Uterus (tissue), 4 donors: ENCODE results near the gene HAGH. TPM values are rescaled to one million over a fixed set of nuclear protein-coding genes. Genes with fewer than 3 reads are reported as not detected.

Source experiments
- DNase-seq, 2 donors: peaks; one replicate each; pipeline ENCODE4 v3.0.0-alpha.2; 2019 to 2020
- H3K27ac ChIP-seq, 2 donors: fragments of 200-600 bp; sonication (generic); 1 replicate in 1 of 2; 2 replicates in 1 of 2; pipeline ENCODE4 v1.5.1; 2016 to 2018
- H3K27me3 ChIP-seq, 2 donors: fragments of 200-600 bp; sonication (generic); one replicate each; pipeline ENCODE4 v1.5.1; 2018 to 2019; ENCODE audit warnings: control low read depth in 1 of 2
- H3K36me3 ChIP-seq, 2 donors: fragments of 200-600 bp; sonication (generic); one replicate each; pipeline ENCODE4 v1.5.1; 2019; ENCODE audit warnings: control low read depth in 1 of 2
- H3K4me1 ChIP-seq, 2 donors: fragments of 200-600 bp; sonication (generic); one replicate each; pipeline ENCODE4 v1.5.1; 2018 to 2019; ENCODE audit warnings: control low read depth in 1 of 2
- H3K4me3 ChIP-seq, 2 donors: fragments of 200-600 bp; sonication (generic); 1 replicate in 1 of 2; 2 replicates in 1 of 2; pipeline ENCODE4 v1.5.1; 2018 to 2019; ENCODE audit warnings: mild to moderate bottlenecking in 1 of 2
- H3K9me3 ChIP-seq, 2 donors: fragments of 200-600 bp; sonication (generic); one replicate each; pipeline ENCODE4 v1.5.1; 2019; ENCODE audit warnings: control low read depth in 1 of 2
- CTCF ChIP-seq, 4 experiments: fragments of 200-600 bp in 2 of 4; fragments of 450-650 bp in 2 of 4; sonication (generic) in 2 of 4; IDR thresholded peaks; one replicate each; pipeline ENCODE4 v1.5.1; 2016 to 2019; ENCODE audit warnings: antibody characterized with exemption in 4 of 4, mild to moderate bottlenecking in 2 of 4, moderate library complexity in 1 of 4
- POLR2A ChIP-seq, 2 donors: fragments of 450-650 bp; IDR thresholded peaks; one replicate each; pipeline ENCODE4 v1.6.1; 2016; ENCODE audit warnings: antibody characterized with exemption in 2 of 2, mild to moderate bottlenecking in 1 of 2, moderate library complexity in 1 of 2
- intact Hi-C: fragments of 100-400 bp; cut with DNase I; formaldehyde crosslinking; loops from one replicate; pipeline ENCODE4 v1.15.1; 2023; ENCODE audit warnings: low total_unique reads
- total RNA-seq, 4 donors: library from RNA; depleted of rRNA in 3 of 4; stranded (reverse); fragments of >200 nt in 3 of 4; gene quantifications; one replicate each; pipeline versions ENCODE4 v1.1.0 to v1.2.4, GENCODE V29; 2014 to 2023
- donor health status: DM: yes; HTN: yes; CAD: no.

The HAGH gene
- total RNA-seq, 4 donors from 2014 or later, result 22.9 to 75.3 (median 34.0) TPM

- peaks cover 0 to 25% of the 10 kb centered on the region in 2 donors for H3K4me1 ChIP-seq
- no peak overlapping the region for H3K4me3 ChIP-seq
- no peaks in the 10 kb centered on the region for H3K27me3 ChIP-seq
- no peaks in the 10 kb centered on the region for H3K9me3 ChIP-seq
- intact Hi-C loops, result no loop called here
- H3K36me3 ChIP-seq, result no peaks in the 10 kb centered on the region
- DNase-seq, result no peak
- no peak overlapping the region for H3K27ac ChIP-seq
- TF ChIP-seq POLR2A (IDR thresholded peaks at IDR 0.05) (no peak), CTCF (IDR thresholded peaks at IDR 0.05) (no peak)
Observed at GRCh38 chr16:1775006-1775845, 51.4 kb downstream of the HAGH start.

- Histone ChIP-seq H3K36me3 (no peaks in the 10 kb centered on the region), H3K4me1 (peaks cover 0 to 33% of the 10 kb centered on the region in 2 donors), H3K9me3 (no peaks in the 10 kb centered on the region), H3K27ac (no peak overlapping the region), H3K4me3 (no peak overlapping the region), H3K27me3 (no peaks in the 10 kb centered on the region)
- DNase-seq, result no peak
- intact Hi-C loops, result no loop called here
- no peak for TF ChIP-seq POLR2A (IDR thresholded peaks at IDR 0.05)
Observed at GRCh38 chr16:1774448-1774780, 52.2 kb downstream of the HAGH start.

DNA sequence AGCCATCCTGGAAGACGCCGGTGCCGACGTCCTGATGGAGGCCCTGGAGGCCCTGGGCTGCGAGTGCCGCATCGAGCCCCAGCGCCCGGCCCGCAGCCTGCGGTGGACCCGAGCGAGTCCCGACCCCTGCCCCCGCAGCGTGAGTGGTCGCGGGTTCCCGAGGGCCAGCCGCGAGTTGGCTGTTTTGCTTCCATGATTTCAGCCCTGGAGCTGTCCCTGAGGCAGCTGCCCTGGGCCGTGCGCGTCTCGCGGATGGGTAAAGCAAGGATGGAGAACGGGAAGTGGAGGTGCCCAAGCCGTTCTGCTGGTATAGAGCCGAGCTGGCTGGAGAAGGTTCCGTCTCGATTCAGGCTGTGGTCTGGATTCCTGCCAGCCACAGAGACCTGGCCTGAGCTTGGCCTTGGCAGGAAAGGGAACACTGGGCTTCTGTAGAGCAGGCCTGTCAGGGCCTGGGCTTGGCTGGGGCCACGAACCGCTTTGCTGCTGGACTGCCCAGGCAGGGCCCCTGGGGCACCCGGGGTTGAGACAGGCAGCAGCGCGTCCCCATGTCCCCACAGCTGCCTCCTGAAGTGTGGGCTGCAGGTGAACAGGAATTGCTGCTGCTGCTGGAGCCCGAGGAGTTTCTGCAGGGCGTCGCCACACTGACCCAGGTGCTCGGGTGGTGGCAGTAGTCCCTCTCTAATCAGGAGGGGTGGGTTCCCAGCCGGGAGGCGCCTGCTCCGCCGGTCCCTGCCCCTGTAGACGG, 52.8 kb downstream of the HAGH start:
- Histone ChIP-seq H3K4me3 (peak overlapping the region; percentile 56 to 87), H3K27ac (peak overlapping the region; percentile 80 to 87), H3K27me3 (no peaks in the 10 kb centered on the region), H3K4me1 (peaks cover 0 to 33% of the 10 kb centered on the region in 2 donors), H3K9me3 (no peaks in the 10 kb centered on the region), H3K36me3 (no peaks in the 10 kb centered on the region)
- intact Hi-C loops, result no loop called here
- TF ChIP-seq POLR2A (IDR thresholded peaks at IDR 0.05) (no peak), CTCF (IDR thresholded peaks at IDR 0.05) (no peak)
- no peak for DNase-seq

DNA sequence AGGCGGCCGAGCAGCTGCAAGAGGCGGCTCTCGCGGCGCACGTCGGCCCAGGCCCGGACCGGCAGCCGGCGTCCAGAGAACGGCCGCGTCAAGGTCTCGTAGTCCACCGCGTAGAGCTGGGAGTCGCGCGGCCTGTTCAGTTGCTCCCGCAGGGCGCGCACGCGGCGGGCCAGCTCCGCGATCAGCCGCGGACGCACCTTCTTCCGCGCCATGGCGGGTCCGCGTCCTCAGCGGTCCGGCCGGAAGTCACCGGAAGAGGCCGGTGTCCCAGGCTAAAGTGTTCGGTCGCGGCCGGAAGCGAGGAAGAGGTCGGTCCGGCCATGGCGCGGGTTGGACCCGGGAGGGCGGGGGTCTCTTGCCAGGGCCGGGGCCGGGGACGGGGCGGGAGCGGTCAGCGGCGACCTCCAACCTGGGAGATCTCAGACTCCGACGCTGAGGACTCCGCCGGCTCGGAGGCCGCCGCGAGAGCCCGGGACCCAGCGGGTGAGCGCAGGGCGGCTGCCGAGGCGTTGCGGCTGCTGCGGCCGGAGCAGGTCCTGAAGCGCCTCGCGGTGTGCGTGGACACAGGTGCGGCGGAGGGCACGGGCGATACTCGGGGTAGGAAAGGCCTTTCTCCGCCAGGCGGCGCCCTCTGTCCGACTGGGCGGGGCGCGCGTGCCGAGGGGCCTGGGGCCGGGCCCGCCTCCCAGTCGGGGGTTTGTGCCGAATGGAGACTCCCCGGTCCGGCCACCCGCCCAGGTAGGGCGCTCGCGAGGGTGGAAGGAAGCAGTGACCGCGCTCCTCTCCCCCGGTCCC, 53.5 kb downstream of the HAGH start, which contains the start of gene MRPS34:
Gene MRPS34, minus strand, starts transcription at position 227 of the 795 bp plus-strand sequence. Its CDS starts 15 bp downstream, at position 212.
- no peaks in the 10 kb centered on the region for H3K36me3 ChIP-seq
- intact Hi-C loops, result no loop called here
- H3K9me3 ChIP-seq, result no peaks in the 10 kb centered on the region
- H3K27me3 ChIP-seq, result no peaks in the 10 kb centered on the region
- peak within 1 kb of the TSS; percentile 56 to 87 for H3K4me3 ChIP-seq
- H3K4me1 ChIP-seq, result peaks cover 0 to 33% of the 10 kb centered on the region in 2 donors
- peak within 1 kb of the TSS; percentile 80 to 87 for H3K27ac ChIP-seq
- TF ChIP-seq CTCF (IDR thresholded peaks at IDR 0.05), result peak; percentile 36 to 66 (median 58)
- TF ChIP-seq POLR2A (IDR thresholded peaks at IDR 0.05), result peak; percentile 47 to 62
- peak; percentile 68 to 78 for DNase-seq

GRCh38 chr16:1772362-1772907, 54.2 kb downstream of the HAGH start, which contains the start of gene EME2:
Gene EME2 (plus strand): TSS chr16:1772810. CDS start chr16:1773228, 418 bp downstream.
- no peak for DNase-seq
- H3K36me3 ChIP-seq, result no peaks in the 10 kb centered on the region
- TF ChIP-seq CTCF (IDR thresholded peaks at IDR 0.05) (no peak), POLR2A (IDR thresholded peaks at IDR 0.05) (no peak)
- H3K9me3 ChIP-seq, result no peaks in the 10 kb centered on the region
- H3K4me1 ChIP-seq, result peaks cover 0 to 33% of the 10 kb centered on the region in 2 donors
- peak within 1 kb of the TSS; percentile 80 to 87 for H3K27ac ChIP-seq
- no peaks in the 10 kb centered on the region for H3K27me3 ChIP-seq
- intact Hi-C loops, result no loop called here
- peak within 1 kb of the TSS; percentile 56 to 87 for H3K4me3 ChIP-seq
